CMK (cell line): ENCODE results near the gene DCP1B.

ENCODE experiments used
- DNase-seq: peaks from one replicate; pipeline ENCODE4 v3.0.0-alpha.2; 2010; ENCODE audit warnings: low read depth

The DCP1B gene

GRCh38 chr12:2017546-2018337 lies 13.5 kb upstream of the DCP1B start:
- DNase-seq, result no peak

GRCh38 chr12:2016862-2017545 lies 12.7 kb upstream of the DCP1B start:
- no peak for DNase-seq

- no peak for DNase-seq
Measured at GRCh38 chr12:2014231-2014630, 10.0 kb upstream of the DCP1B start.

GRCh38 chr12:2013527-2014223 lies 9.4 kb upstream of the DCP1B start:
- no peak for DNase-seq

GRCh38 chr12:2013086-2013485 lies 8.8 kb upstream of the DCP1B start:
- DNase-seq, result no peak

GRCh38 chr12:2011643-2012607 lies 7.7 kb upstream of the DCP1B start:
- DNase-seq, result no peak

GRCh38 chr12:2009623-2010022 lies 5.4 kb upstream of the DCP1B start:
- DNase-seq, result no peak

GRCh38 chr12:2008677-2009076 lies 4.4 kb upstream of the DCP1B start:
- no peak for DNase-seq

GRCh38 chr12:2003676-2004112 lies 563 bp downstream of the DCP1B start:
- DNase-seq, result no peak

GRCh38 chr12:1995205-1995896 lies 8.9 kb downstream of the DCP1B start:
- no peak for DNase-seq

- DNase-seq, result no peak
Measured at GRCh38 chr12:1994429-1995143, 9.7 kb downstream of the DCP1B start.

- no peak for DNase-seq
Measured at GRCh38 chr12:1993871-1994371, 10.3 kb downstream of the DCP1B start.

GRCh38 chr12:1993341-1993740 lies 10.9 kb downstream of the DCP1B start:
- no peak for DNase-seq

GRCh38 chr12:1992732-1993131 lies 11.5 kb downstream of the DCP1B start:
- DNase-seq, result no peak

GRCh38 chr12:1989111-1989510 lies 15.1 kb downstream of the DCP1B start:
- DNase-seq, result no peak

GRCh38 chr12:1984759-1985158 lies 19.5 kb downstream of the DCP1B start:
- no peak for DNase-seq

- no peak for DNase-seq
Measured at GRCh38 chr12:1980282-1980681, 24.0 kb downstream of the DCP1B start.

GRCh38 chr12:1978078-1978862 lies 26.0 kb downstream of the DCP1B start:
- DNase-seq, result no peak

GRCh38 chr12:1977588-1977987 lies 26.7 kb downstream of the DCP1B start:
- no peak for DNase-seq
